Activated CD8-positive, alpha-beta memory T cell treated with anti-CD3 and anti-CD28 coated beads, Interleukin-2, amount 50 U/mL, for 24 hours (primary cell): ENCODE measurements around the gene ANXA2.

Experiments
- DNase-seq: peaks from one replicate; pipeline ENCODE4 v3.0.0-alpha.2; 2020; ENCODE audit errors: extremely low read depth

Gene ANXA2

DNA sequence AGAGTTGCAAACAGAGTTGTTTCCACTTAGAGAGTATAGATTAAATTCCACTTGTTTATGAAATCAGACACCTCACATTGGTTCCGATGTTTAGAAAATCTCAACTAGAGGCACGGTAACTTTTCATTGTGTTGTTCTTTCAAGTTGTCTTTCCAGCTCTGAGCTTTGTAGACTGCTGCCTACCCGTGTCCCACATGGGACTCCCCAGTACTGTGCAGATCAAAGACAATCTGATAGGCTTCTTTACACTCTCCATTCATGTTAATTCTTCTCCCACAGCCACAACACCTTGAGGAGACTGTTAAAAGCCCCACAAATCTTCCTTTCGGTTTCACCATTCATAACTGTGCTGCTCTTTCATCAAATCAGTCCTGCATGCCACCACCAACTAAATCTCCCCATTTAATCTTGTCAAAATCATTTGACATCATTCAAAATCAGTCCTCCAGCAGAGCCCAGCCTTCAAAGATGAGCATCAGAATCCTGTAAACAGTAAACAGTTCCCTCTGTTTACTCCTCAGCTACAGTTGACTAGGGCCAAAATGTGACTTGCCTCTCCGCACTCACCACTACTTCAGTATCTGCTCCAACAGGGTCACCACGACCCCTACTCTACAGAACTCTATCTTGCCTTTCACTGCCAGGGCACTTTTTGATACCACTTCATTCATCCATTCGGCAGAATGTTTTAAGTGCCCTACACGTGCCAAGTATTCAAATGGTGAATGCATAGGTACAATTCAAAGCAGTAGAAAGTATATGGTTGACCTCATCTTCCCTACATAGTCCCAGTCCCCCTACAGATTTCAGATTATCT lies 8.3 kb downstream of the ANXA2 start:
- no peak for DNase-seq

DNA sequence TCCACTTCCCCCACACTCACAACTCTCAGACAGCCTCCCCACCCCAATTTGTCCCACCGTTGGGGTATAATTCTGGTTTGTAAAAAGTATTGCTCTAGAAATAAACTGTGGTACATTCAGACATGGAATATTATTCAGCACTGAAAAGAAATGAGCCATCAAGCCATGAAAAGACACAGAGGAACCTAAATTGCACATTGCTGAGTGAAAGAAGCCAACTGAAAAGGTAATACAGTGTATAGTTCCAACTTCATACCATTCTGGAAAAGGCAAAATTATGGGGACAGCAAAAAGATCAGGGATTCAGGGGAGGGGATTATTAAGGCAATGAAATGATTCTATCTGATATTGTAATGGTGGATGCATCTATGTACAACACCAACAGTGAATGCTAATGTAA lies 10.5 kb downstream of the ANXA2 start:
- no peak for DNase-seq

DNA sequence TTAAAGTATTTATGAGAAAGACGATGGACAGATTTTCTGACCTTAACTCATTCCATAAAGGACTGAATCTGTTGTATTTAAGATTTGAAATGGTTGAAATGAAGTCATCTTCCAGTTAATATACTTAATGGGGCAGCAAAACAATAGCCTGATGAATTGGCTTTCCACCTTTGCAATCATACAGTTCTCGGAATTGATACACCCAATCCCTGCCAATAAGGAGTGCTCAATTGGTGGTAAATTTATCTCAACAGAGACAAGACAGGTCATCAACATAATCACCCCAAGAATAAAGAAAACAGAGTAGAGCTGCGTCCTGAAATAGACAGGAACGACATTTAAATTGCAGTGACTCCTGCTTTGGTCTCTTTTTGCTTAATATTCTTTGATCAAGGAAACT lies 11.2 kb downstream of the ANXA2 start:
- no peak for DNase-seq

DNA sequence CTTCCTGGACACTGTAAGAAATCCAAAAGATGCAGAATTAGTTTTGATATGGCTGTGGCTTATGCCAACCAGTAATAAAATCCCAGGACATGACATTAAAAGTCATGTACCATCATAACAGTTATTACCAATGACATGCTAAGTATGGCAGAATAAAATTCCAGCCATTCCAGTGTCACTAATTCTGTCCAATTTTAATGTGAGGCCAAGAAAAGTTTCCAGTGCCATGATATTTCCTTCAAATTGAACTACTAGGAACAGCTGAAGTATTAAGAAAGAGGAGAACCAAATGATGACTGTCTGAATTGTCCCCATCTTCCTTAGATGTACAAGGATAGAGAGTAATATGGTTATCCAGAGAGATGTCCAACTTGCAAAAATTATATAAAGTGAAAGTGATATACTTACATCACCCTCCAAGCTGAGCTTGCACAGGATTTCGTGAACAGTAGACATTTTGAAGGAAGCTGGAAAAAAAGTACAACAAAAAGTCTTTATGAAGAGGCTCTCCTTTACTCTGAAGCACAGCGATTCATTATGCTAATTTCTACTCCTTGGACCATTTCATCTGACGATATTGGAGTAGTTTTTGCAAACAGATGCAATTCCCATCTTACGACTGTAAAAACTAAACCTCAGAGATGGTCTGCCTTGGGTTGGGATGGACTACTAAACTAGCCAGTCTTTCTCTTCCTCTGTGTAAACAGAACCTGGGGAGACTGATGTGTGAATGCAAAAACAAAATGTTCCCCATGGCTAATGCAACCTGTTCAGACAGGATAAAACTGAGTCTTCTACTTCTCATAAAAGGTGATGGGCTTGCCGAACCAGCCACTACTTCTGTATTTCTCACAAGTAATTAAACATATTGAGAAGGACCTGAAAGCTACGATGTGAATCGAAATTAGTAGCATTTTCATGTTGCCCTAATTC lies 11.9 kb downstream of the ANXA2 start:
- DNase-seq, result no peak

DNA sequence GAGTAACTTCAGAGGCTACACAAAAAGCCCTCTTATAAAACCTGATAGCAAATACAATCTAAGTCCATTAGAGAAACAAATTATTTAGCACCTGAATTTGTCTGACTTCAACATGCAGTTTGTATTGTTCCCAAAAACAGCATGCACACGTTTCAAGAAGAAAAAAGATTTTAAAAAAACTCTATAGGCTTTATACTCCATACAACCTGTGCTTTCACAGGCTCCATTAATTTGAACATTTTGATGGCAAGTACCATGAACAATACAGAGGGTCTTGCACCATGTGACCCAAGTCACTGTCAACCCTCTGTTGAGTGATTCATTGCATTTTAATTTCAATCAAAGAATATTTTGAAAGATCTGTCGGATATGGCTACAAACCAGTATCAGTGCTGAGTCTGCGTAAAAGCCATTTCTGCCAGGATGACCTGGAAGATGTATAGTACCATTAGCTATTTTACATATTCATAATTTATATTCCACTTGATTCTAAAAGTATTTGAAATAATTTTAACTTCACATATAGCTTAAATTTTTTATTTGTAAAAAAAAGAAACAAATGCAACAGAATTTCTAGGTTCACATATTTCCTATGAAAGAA lies 13.2 kb downstream of the ANXA2 start:
- DNase-seq, result no peak

DNA sequence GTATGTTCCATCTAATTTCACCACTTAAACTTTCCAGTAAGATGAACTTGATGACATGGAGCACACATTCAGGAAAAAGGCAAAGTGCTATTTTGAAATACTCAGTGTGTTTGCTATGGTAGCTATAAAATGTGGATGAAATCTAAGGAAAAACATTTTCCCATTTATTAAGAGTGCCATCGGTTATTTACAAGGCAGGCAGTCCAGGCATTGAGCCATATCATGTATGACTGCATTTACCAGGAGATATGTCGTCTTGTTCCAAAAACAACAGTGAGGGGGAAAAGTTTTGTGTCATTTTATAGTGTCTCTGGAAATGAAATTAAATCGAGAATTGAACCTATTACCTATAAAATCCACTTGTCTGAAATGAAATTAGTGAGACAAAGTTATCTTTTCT lies 13.7 kb downstream of the ANXA2 start:
- DNase-seq, result no peak

DNA sequence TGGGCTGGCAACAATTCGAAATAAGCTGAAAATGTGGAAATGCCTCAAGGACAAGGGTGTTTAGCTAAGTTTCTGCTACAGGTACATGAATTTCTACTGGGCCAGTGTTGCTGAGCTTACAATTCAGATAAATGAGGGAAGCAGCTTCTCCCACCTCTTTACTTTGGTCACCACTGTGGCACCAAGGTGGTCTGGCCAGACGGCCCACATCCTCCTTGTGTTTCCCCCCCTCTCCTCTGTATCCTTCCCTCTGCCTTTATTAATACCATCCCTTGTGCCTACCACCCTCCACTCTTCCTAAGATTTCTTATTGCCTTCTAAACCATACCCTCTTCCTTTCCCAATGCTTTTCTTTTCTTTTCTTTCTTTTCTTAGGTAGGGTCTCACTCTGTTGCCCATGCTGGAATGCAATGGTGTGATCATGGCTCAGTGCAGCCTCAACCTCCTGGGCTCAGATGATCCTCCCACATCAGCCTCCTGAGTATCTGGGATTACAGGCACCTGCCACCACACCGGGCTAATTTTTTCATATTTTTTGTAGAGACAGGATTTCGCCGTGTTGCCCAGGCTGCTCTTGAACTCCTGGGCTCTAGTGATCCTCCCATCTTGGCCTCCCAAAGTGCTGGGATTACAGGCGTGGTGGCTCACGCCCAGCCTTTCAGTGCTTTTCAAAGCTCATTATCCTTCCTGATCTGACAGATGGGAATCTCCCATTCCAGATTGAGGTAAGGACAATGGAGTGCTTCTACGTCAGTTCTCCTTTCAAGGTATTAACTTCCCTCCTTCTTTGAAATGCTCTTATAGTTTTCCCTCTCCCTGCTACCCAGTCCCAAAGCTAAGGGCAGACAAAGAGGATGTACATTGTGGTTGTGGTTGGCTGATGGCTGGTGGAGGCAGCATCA lies 14.8 kb downstream of the ANXA2 start:
- no peak for DNase-seq

DNA sequence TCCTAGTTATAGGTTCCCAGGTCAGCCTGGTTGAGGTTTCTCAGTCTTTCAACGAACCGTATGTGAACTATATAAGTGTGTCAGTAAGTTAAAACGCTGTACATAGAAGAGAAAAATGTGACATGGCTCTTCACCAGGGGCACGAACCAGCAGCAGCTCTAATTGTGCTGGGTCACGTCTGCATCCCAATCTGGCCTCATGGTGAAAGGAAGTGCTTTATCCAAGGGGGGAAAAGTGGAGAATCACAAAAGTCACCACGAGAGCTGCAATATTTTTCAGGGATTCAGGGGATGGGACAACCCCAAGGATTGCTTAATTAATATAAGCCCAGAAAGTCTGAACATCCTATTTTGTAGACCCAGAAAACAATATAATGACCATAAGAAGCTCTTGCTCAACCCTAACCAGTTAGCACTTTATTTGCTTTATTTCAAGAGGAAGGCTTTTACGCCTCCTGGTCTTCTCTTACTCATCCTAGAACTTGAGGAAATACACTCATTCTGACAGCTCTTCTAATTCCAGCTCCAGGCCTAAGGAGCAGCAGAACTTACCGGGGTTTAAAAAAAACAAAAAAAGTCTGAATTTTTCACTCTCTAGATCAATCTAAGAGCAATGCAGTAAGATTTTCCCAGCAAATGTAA lies 16.5 kb downstream of the ANXA2 start:
- DNase-seq, result no peak

DNA sequence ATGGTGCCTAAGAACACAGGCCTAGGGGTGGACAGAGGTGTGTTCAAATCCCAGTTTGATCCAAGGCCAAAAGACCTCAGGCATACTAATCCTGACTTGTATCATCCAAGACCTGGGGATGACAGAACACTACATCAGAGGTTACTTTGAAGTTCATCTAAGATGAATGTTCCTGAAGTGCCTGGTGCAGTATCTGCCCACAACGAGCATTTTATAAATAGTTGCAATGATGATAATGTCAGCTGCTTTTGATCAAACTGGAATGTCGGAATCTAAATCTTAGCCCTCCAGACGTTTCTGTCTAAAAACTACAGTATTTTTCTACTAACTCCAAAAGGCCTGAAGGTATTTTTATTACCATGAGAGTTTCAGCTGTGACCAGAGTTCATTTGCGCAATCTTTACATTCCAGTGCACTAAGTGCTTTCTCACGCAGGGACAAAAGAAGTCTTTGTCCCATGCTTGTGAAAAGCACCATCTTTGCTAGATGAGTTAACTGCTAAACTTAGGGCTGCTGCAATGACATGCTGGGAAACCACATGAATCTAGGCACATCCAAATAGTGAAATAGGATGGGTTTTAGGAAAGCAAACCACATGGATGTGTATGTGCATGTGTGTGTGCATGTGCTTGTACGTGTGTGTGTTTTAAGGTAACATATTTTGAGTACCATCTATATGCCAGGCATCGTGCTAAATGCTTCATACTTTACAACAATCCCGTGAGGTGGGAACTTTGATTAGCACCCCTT lies 18.1 kb downstream of the ANXA2 start:
- no peak for DNase-seq

DNA sequence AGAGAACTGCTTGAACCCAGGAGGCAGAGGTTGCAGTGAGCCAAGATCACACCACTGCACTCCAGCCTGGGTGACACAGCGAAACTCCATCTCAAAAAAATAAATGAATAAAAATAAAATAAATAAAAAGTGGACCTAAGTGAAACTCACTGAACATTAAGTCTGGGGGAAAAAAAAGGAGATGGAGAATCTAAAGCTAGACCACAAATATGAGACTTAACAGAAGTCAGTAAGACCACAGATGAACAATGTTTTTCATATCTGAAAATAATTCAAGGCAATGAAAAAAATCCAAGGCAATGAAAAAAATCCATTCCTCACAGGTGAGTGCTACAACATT lies 18.6 kb downstream of the ANXA2 start:
- no peak for DNase-seq

DNA sequence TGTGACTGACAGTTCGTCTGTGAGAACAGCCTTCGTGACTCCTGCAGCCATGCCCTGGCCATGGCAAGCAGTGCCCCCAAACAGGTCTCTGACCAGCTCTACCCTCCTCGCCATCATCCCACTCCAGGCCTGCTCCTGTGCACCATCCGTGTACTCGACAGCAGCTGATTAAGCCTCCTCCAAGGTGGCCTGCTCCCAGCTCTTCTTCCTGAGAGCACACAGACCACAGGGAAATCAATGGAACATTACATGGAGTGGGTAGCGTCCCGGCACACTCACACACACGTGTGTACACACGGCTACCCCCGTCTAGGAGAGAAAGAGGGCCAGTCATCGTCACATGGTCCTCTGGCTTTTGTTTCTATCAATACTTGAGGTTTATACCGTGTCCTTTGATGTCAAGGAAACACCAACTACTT lies 21.1 kb downstream of the ANXA2 start:
- no peak for DNase-seq

DNA sequence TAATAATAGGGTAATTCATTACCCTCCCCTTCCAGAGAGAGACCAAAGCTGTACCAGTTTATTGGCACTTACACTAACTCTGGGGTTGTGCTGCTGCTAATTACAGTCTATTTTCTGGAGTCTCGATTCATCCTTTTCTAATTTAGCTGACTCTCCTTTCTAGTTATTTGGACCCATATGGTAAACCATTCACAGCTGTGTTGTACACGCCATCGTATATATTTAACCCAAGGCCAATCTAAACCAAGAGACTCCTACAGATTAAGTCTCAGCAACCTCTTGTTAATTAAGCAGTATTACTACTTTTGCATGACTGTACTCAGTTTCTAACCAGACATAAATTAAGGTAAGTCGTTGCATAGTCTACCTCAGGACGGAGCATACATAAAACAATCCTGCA lies 22.5 kb downstream of the ANXA2 start:
- no peak for DNase-seq

DNA sequence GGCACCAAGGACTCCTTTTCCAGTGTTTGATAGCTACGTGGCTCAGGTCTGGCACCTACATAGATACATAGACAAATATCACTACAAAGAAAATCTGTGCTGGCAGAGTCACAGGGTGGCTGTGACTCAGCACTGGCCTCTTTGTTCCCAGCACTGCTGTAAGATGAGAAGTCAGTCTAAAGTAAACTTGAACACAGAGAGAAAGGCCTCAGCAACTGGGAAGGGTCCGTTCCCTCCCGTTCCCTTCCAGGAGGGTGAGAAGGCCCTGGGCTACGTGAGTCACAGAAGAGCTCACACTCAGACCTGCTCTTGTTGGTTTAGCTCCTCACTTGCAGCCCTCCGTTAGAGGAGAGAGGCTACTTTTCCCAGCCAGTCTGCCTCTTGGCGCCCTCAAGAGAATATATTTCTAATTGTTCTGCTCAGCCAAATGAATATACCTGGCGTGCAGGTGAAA lies 23.1 kb downstream of the ANXA2 start:
- no peak for DNase-seq

DNA sequence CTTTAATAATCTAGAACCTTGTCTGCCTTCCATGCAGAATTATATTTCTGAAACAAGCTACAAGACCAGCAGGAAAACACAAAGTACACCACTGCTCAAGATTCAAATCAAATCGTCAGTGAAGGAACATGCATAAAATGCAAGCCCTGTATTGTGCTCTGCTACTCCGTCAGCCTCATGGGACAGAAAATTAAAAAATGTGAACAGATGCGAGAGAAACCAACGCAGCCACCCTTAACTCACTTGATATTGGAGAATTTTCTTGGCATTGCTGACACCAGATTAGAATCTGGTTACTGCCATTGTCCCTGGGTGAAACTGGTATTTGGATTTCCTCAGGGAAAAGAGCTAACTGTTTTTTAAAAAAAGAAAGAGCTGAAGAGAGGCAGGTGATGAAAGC lies 23.6 kb downstream of the ANXA2 start:
- DNase-seq, result no peak

DNA sequence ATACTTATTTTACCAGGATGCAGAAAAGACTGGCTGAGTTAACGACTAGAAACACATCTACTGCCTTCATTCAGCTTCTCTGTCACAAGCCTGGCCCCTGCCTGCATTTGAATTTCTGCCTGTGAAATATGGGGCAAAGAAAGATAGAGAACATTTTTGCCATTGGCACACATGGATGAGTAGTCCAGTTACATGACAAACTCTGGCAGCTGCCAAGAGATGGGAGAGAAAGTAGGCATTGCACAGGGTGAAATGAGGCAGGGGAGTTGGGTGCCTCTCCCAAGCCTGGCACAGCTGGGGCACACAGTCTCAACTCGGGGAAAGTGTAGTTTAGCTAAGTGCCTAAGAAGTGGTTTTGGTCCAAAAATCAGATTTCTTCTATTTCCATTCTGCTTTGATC lies 24.0 kb downstream of the ANXA2 start:
- DNase-seq, result no peak

DNA sequence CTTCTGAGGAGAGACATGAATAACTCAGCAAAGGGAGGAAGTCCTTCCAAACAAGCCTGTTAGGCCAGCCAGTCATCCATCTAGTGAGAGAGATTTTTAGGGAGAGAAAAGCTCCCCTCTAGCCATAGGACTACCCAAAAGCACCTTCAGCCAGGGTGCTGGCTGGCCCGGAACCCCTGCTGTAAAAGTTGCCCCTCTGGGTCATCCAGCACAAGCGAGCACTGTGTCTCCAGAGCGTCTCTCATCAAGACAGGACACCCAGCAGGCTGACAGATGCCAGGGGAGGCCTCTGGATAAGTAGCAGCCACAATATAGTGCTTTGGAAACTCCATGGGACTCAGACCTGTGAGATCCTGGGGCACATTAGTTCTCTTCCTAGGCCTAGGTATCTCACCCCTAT lies 24.5 kb downstream of the ANXA2 start:
- no peak for DNase-seq

DNA sequence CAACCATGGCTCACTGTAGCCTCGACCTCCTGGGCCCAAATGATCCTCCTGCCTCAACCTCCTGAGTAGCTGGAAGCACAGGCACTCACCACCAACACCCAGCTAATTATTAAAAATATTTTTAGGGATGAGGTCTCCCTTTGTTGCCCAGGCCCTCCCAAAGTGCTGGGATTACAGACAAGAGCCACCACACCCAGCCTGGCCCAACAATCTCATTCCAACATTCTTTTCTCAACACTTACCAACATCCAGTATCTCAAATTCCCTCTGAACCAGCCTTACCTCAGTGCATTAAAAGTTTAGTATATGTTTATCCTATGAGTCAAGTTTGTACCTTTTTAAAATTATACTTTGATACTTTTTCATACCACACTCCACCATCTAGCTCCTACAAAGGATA lies 25.0 kb downstream of the ANXA2 start:
- no peak for DNase-seq

DNA sequence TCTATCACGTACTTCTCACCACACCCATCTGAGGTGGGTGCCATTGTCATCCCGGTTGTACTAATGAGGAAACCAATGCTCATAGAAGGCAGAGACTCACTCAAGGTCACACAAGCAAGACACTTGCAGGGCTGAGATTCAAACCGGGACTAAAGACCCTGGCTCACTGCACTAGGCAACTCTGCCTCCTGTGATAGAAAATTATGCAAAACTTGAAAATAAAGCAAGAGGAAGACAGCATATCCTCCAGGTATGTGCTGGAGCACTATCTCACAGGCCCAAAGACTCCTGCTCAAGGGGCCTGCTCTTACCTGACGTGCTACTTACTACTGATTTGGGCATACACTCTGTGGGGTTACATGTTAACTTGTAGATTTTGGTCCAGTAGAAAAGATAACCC lies 25.6 kb downstream of the ANXA2 start:
- no peak for DNase-seq

DNA sequence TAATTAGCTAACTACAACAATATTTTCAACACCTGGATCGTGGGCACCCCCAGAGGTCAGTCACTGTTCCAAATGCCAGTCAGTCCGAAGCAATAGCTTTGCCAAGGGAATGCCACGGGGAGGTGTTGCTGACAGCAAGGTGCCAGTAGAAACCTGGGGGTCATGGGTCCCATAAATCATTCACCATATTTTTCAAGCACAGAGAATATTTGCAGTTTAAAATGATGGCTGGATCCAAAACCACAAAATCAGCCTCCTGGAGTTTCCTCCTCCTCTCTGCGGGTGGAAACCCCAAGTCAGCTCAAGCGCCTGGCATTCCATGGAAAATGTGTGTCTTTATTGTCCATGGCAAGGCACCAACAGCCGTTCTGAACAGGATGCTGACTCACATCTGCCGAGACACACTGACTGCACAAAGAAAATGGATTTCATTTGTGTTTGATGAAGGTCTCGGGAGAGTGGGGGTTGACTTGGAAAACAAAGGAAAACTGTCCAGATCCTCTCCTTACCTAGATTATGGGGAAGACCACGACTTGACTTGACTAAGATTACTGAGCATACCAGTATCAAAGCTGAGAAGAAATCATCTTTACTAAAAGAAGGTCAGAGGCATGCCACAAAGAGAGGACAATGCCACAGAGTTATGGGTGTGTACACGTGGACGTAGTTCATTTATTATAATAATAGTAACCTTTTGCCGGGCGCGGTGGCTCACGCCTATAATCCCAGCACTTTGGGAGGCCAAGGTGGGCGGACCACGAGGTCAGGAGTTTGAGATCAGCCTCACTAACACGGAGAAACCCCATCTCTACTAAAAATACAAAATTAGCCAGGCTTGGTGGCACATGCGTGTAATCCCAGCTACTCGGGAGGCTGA lies 26.4 kb downstream of the ANXA2 start:
- no peak for DNase-seq

DNA sequence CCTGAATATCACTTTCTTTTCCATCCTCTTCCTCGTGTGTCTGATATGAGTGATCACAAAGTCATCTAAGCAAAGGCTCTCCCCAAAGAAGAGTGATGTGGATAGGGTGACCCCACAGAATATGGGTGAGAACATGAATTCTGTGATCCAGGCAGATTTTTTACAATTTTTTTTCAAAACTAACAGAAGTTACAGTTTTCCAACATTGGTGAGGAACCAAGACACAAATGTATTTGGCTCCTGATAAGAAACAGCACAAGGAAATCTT lies 27.0 kb downstream of the ANXA2 start:
- DNase-seq, result no peak
